Bronchial epithelial cell (primary cell): ENCODE measurements around the gene ZNF79. TPM values are rescaled to one million over a fixed set of nuclear protein-coding genes. Genes with fewer than 3 reads are reported as not detected.

Source experiments
- DNase-seq: peaks from one replicate; pipeline ENCODE4 v3.0.0-alpha.2; 2010; ENCODE audit warnings: low read depth
- FAIRE-seq: peaks from 2 replicates; lab custom pipeline; 2011; peaks lifted over from hg19 to GRCh38; lab: Jason Lieb, UNC
- H3K27me3 ChIP-seq: 2 replicates; pipeline ENCODE4 v1.5.1; 2011; ENCODE audit warnings: low read length; ENCODE audit not compliant: control insufficient read depth, insufficient read depth
- H3K36me3 ChIP-seq: 2 replicates; pipeline ENCODE4 v1.5.1; 2011; ENCODE audit warnings: low read length; ENCODE audit not compliant: control insufficient read depth, insufficient read depth
- H3K4me3 ChIP-seq: 2 replicates; pipeline ENCODE4 v1.5.1; 2011; ENCODE audit warnings: mild to moderate bottlenecking, low read depth, low read length, control low read depth
- CTCF ChIP-seq: IDR thresholded peaks from 2 replicates; pipeline ENCODE4 v1.5.1; 2011; ENCODE audit warnings: mild to moderate bottlenecking, moderate library complexity, low read length, control low read depth, inconsistent platforms; ENCODE audit not compliant: insufficient read depth, severe bottlenecking
- total RNA-seq: library from RNA; depleted of rRNA; stranded (reverse); fragments of >200 nt; gene quantifications from 2 replicates; pipeline ENCODE4 v1.2.1, GENCODE V29; 2014

ZNF79 gene
- total RNA-seq, 1 donor from 2014 or later = 14.0 TPM

- H3K27me3 ChIP-seq = no peaks in the 10 kb centered on the region
- no peak overlapping the region for H3K4me3 ChIP-seq
- FAIRE-seq (no peak), DNase-seq (no peak)
- no peak for TF ChIP-seq CTCF
- peaks cover 21% of the 10 kb centered on the region for H3K36me3 ChIP-seq
Observed at GRCh38 chr9:127490535-127491230, 66.5 kb downstream of the ZNF79 start.

GRCh38 chr9:127491516-127491915, 67.3 kb downstream of the ZNF79 start:
- H3K27me3 ChIP-seq = no peaks in the 10 kb centered on the region
- H3K36me3 ChIP-seq = peaks cover 20% of the 10 kb centered on the region
- TF ChIP-seq CTCF = no peak
- no peak for FAIRE-seq
- H3K4me3 ChIP-seq = no peak overlapping the region
- no peak for DNase-seq

GRCh38 chr9:127492616-127493015, 68.4 kb downstream of the ZNF79 start:
- Histone ChIP-seq H3K27me3 (no peaks in the 10 kb centered on the region), H3K36me3 (peaks cover 24% of the 10 kb centered on the region), H3K4me3 (no peak overlapping the region)
- FAIRE-seq (no peak), DNase-seq (no peak)
- no peak for TF ChIP-seq CTCF

- TF ChIP-seq CTCF = no peak
- H3K4me3 ChIP-seq = no peak overlapping the region
- peaks cover 25% of the 10 kb centered on the region for H3K36me3 ChIP-seq
- DNase-seq (no peak), FAIRE-seq (no peak)
- H3K27me3 ChIP-seq = no peaks in the 10 kb centered on the region
Observed at GRCh38 chr9:127493592-127494303, 69.6 kb downstream of the ZNF79 start.

GRCh38 chr9:127494304-127494702, 70.1 kb downstream of the ZNF79 start:
- TF ChIP-seq CTCF = no peak
- no peak for FAIRE-seq
- Histone ChIP-seq H3K36me3 (peaks cover 25% of the 10 kb centered on the region), H3K4me3 (no peak overlapping the region), H3K27me3 (no peaks in the 10 kb centered on the region)
- DNase-seq = peak; percentile 20

Other genes starting within 250 kb of the ZNF79 start
- 2.4 and 5.4 TPM in 2 replicates for gene GARNL3, start 159.6 kb upstream of the ZNF79 start, total RNA-seq
- 4.5 and 7.0 TPM in 2 replicates for gene SLC2A8, start 27.2 kb upstream of the ZNF79 start, total RNA-seq
- gene RPL12, start 27.0 kb downstream of the ZNF79 start, total RNA-seq = 2,552 and 3,707 TPM in 2 replicates
- gene LRSAM1, start 27.1 kb downstream of the ZNF79 start, total RNA-seq = 5.3 and 10.9 TPM in 2 replicates
- 7.9 and 17.1 TPM in 2 replicates for gene STXBP1, start 187.9 kb downstream of the ZNF79 start, total RNA-seq